Endodermal cell (in vitro differentiated cells): ENCODE data around the gene SS18L1. TPM values are rescaled to one million over a fixed set of nuclear protein-coding genes. Genes with fewer than 3 reads are reported as not detected.

ENCODE experiments used
- DNase-seq: peaks from one replicate; pipeline ENCODE4 v3.0.0-alpha.2; 2017
- H3K27ac ChIP-seq: 2 replicates; pipeline ENCODE4 v1.5.1; 2013; ENCODE audit warnings: mild to moderate bottlenecking, low read depth, low read length, moderate library complexity
- H3K27me3 ChIP-seq: 2 replicates; pipeline ENCODE4 v1.6.1; 2013; ENCODE audit warnings: mild to moderate bottlenecking, low read length, moderate library complexity; ENCODE audit not compliant: insufficient read depth, control insufficient read depth, poor library complexity, severe bottlenecking
- H3K36me3 ChIP-seq: 2 replicates; pipeline ENCODE4 v1.7.0; 2013; ENCODE audit warnings: mild to moderate bottlenecking, low read length, moderate library complexity; ENCODE audit not compliant: control insufficient read depth, insufficient read depth
- H3K4me1 ChIP-seq: one replicate; pipeline ENCODE4 v1.7.0; 2013; ENCODE audit warnings: low read length; ENCODE audit not compliant: control insufficient read depth, insufficient read depth
- H3K4me3 ChIP-seq: 2 replicates; pipeline ENCODE4 v1.5.1; 2013; ENCODE audit warnings: mild to moderate bottlenecking, low read length, moderate library complexity
- H3K9ac ChIP-seq: 2 replicates; pipeline ENCODE4 v1.6.1; 2013; ENCODE audit warnings: mild to moderate bottlenecking, low read length, moderate library complexity; ENCODE audit not compliant: poor library complexity, severe bottlenecking; ENCODE audit errors: extremely low read depth
- H3K9me3 ChIP-seq: 2 replicates; pipeline ENCODE4 v1.6.1; 2013; ENCODE audit warnings: mild to moderate bottlenecking, low read length, moderate library complexity; ENCODE audit not compliant: control insufficient read depth
- H3K27ac Mint-ChIP-seq: 2 replicates; pipeline ENCODE4 v1.8.0; 2020; ENCODE audit warnings: mixed read lengths
- H3K27me3 Mint-ChIP-seq: 2 replicates; pipeline ENCODE4 v1.8.0; 2021; ENCODE audit warnings: mild to moderate bottlenecking, mixed read lengths; ENCODE audit not compliant: insufficient read depth
- H3K36me3 Mint-ChIP-seq: 2 replicates; pipeline ENCODE4 v1.8.0; 2020; ENCODE audit warnings: low read depth, mixed read lengths
- H3K4me1 Mint-ChIP-seq: 2 replicates; pipeline ENCODE4 v1.8.0; 2020; ENCODE audit warnings: mixed read lengths
- H3K4me3 Mint-ChIP-seq: 2 replicates; pipeline ENCODE4 v1.8.0; 2020; ENCODE audit warnings: mild to moderate bottlenecking, moderate library complexity, mixed read lengths
- H3K9me3 Mint-ChIP-seq: 2 replicates; pipeline ENCODE4 v1.8.0; 2020; ENCODE audit warnings: mild to moderate bottlenecking, mixed read lengths
- CTCF ChIP-seq: fragments of 200-600 bp; sonication (generic); conservative IDR thresholded peaks from 2 replicates; pipeline ENCODE4 v1.5.0; 2021; ENCODE audit warnings: antibody characterized with exemption, mild to moderate bottlenecking
- WGBS, 2 experiments: methylation state at CpG; one replicate each; pipeline versions ENCODE4 v1.1.5 to v1.1.7; 2013; ENCODE audit warnings: missing lambda C conversion rate in 2 of 2, mixed read lengths in 1 of 2; ENCODE audit not compliant: insufficient coverage in 1 of 2, insufficient read length in 1 of 2; 5-methylcytosine and 5-hydroxymethylcytosine counted together
- total RNA-seq, 2 donors: library from RNA; stranded (reverse); fragmentation: NEBNext Ultra II Directional in 1 of 2; extraction: Animal tissue kit (Norgen Biotek cat#: 25700) in 1 of 2; gene quantifications; 2 replicates in 1 of 2; 3 replicates in 1 of 2; pipeline ENCODE4 v1.2.1, GENCODE V29; 2021

SS18L1 gene
- total RNA-seq, 2 donors from 2014 or later = 23.2 to 28.8 TPM

GRCh38 chr20:62225026-62225425 is 81.5 kb downstream of the SS18L1 start:
- no peak for DNase-seq
- no peaks in the 10 kb centered on the region for H3K36me3 ChIP-seq
- H3K4me3 ChIP-seq = no peak overlapping the region
- no peaks in the 10 kb centered on the region for H3K4me1 ChIP-seq
- H3K9ac ChIP-seq = no peak overlapping the region
- H3K27ac ChIP-seq = no peak overlapping the region
- peaks cover 63% of the 10 kb centered on the region for H3K27me3 ChIP-seq
- H3K4me1 Mint-ChIP-seq = peaks cover 3% of the 10 kb centered on the region
- H3K9me3 Mint-ChIP-seq = no peaks in the 10 kb centered on the region
- no peak for TF ChIP-seq CTCF
- no peak overlapping the region for H3K4me3 Mint-ChIP-seq
- peaks cover 54% of the 10 kb centered on the region for H3K27me3 Mint-ChIP-seq
- H3K9me3 ChIP-seq = no peaks in the 10 kb centered on the region
- 82 to 89% methylated on average over 9 to 13 of the region's 13 CpGs for WGBS, 2 experiments
- no peaks in the 10 kb centered on the region for H3K36me3 Mint-ChIP-seq
- H3K27ac Mint-ChIP-seq = no peak overlapping the region

DNA sequence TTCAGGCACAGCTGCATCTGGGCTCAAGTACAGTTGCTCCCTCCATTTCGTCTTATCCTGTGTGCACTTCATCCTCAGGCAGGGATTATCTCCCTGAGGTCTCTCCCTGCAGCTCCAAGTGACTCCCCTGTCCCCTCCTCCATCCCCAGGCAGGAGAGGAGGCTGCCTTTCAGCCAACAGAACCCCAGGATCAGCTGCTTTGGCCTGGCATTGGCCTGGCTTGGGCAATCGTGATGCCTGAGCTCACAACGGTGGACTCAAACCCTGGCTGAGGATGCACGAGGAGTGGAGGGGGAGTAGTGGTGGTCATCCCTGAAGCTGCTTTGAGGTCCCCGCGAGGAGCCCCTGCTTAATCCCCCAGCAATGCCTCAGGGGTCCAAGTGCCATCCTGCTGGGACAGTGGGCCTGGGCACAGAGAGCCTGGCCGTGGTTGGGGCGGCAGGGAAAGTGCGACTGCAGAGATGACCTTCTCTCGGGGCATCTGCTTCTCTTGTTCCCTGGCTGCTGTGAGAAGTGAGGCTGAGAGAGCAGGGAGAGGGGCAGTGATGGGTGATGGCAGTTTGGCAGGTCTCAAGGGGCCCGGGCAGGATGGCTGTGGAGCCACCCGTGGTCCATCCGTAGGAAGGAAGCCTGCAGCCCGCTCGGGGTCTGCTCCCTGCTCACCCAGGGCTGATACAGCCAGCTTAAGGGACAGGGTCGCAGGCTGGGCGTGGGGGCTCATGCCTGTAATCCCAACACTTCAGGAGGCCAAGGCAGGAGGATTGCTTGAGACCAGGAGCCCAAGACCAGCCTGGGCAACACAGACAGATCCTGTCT is 82.5 kb downstream of the SS18L1 start:
- H3K27ac Mint-ChIP-seq = no peak overlapping the region
- H3K9ac ChIP-seq = no peak overlapping the region
- H3K4me1 Mint-ChIP-seq = peaks cover 1% of the 10 kb centered on the region
- H3K4me3 Mint-ChIP-seq = no peak overlapping the region
- DNase-seq = no peak
- H3K9me3 Mint-ChIP-seq = no peaks in the 10 kb centered on the region
- H3K27me3 ChIP-seq = peaks cover 55% of the 10 kb centered on the region
- H3K36me3 Mint-ChIP-seq = no peaks in the 10 kb centered on the region
- H3K27me3 Mint-ChIP-seq = peaks cover 50% of the 10 kb centered on the region
- no peak overlapping the region for H3K4me3 ChIP-seq
- no peaks in the 10 kb centered on the region for H3K9me3 ChIP-seq
- H3K36me3 ChIP-seq = no peaks in the 10 kb centered on the region
- TF ChIP-seq CTCF = no peak
- H3K27ac ChIP-seq = no peak overlapping the region
- WGBS, 2 experiments = 90 to 95% methylated on average over 10 to 17 of the region's 17 CpGs
- no peaks in the 10 kb centered on the region for H3K4me1 ChIP-seq

- no peaks in the 10 kb centered on the region for H3K4me1 Mint-ChIP-seq
- WGBS, 2 experiments = 82 to 85% methylated on average over 16 to 24 of the region's 24 CpGs
- no peaks in the 10 kb centered on the region for H3K36me3 ChIP-seq
- no peak for TF ChIP-seq CTCF
- no peaks in the 10 kb centered on the region for H3K9me3 ChIP-seq
- H3K4me3 ChIP-seq = no peak overlapping the region
- H3K4me3 Mint-ChIP-seq = no peak overlapping the region
- peaks cover 42% of the 10 kb centered on the region for H3K27me3 Mint-ChIP-seq
- no peak for DNase-seq
- H3K27me3 ChIP-seq = peaks cover 46% of the 10 kb centered on the region
- H3K9ac ChIP-seq = no peak overlapping the region
- no peak overlapping the region for H3K27ac ChIP-seq
- H3K4me1 ChIP-seq = no peaks in the 10 kb centered on the region
- no peak overlapping the region for H3K27ac Mint-ChIP-seq
- H3K9me3 Mint-ChIP-seq = no peaks in the 10 kb centered on the region
- no peaks in the 10 kb centered on the region for H3K36me3 Mint-ChIP-seq
These were observed 83.4 kb downstream of the SS18L1 start for GRCh38 chr20:62226707-62227590.
